Muscle layer of duodenum (tissue), 2 donors: ENCODE measurements around the gene HLCS.

ENCODE experiments used
- H3K27ac ChIP-seq: one replicate; pipeline ENCODE4 v1.7.0; 2013; ENCODE audit warnings: mild to moderate bottlenecking, low read length
- H3K27me3 ChIP-seq: one replicate; pipeline ENCODE4 v1.7.0; 2013; ENCODE audit warnings: low read depth, mild to moderate bottlenecking, control low read depth, low read length
- H3K36me3 ChIP-seq, 2 donors: one replicate each; pipeline ENCODE4 v1.7.0; 2013; ENCODE audit warnings: low read length in 2 of 2, control low read depth in 1 of 2, mild to moderate bottlenecking in 1 of 2; ENCODE audit not compliant: insufficient read depth in 2 of 2, control insufficient read depth in 1 of 2
- H3K4me1 ChIP-seq, 2 donors: one replicate each; pipeline ENCODE4 v1.7.0; 2013; ENCODE audit warnings: low read length in 2 of 2, mild to moderate bottlenecking in 2 of 2, control low read depth in 1 of 2, moderate library complexity in 1 of 2; ENCODE audit not compliant: insufficient read depth in 2 of 2, control insufficient read depth in 1 of 2
- H3K4me3 ChIP-seq, 2 donors: one replicate each; pipeline ENCODE4 v1.7.0; 2013; ENCODE audit warnings: low read length in 2 of 2, low read depth in 1 of 2, mild to moderate bottlenecking in 1 of 2
- H3K9me3 ChIP-seq, 2 donors: one replicate each; pipeline ENCODE4 v1.7.0; 2013; ENCODE audit warnings: low read length in 2 of 2, control low read depth in 1 of 2, mild to moderate bottlenecking in 1 of 2; ENCODE audit not compliant: control insufficient read depth in 1 of 2
- donor health status: healthy.

HLCS gene

GRCh38 chr21:36810443-36810842, 156.0 kb downstream of the HLCS start:
- Histone ChIP-seq H3K27me3 (no peaks in the 10 kb centered on the region), H3K36me3 (no peaks in the 10 kb centered on the region), H3K4me1 (no peaks in the 10 kb centered on the region), H3K4me3 (no peak overlapping the region), H3K9me3 (no peaks in the 10 kb centered on the region), H3K27ac (no peak overlapping the region)

- Histone ChIP-seq H3K27me3 (no peaks in the 10 kb centered on the region), H3K4me1 (no peaks in the 10 kb centered on the region), H3K4me3 (no peak overlapping the region), H3K9me3 (no peaks in the 10 kb centered on the region), H3K27ac (no peak overlapping the region), H3K36me3 (no peaks in the 10 kb centered on the region)
Observed at GRCh38 chr21:36807422-36807928, 159.0 kb downstream of the HLCS start.

GRCh38 chr21:36806103-36806502, 160.4 kb downstream of the HLCS start:
- H3K27me3 ChIP-seq, result no peaks in the 10 kb centered on the region
- H3K36me3 ChIP-seq, result no peaks in the 10 kb centered on the region
- no peaks in the 10 kb centered on the region for H3K4me1 ChIP-seq
- H3K27ac ChIP-seq, result no peak overlapping the region
- H3K9me3 ChIP-seq, result no peaks in the 10 kb centered on the region
- no peak overlapping the region for H3K4me3 ChIP-seq

- Histone ChIP-seq H3K27me3 (no peaks in the 10 kb centered on the region), H3K9me3 (no peaks in the 10 kb centered on the region), H3K36me3 (no peaks in the 10 kb centered on the region), H3K4me3 (no peak overlapping the region), H3K27ac (no peak overlapping the region), H3K4me1 (no peaks in the 10 kb centered on the region)
Observed at GRCh38 chr21:36804874-36805611, 161.4 kb downstream of the HLCS start.

- H3K9me3 ChIP-seq, result no peaks in the 10 kb centered on the region
- H3K4me1 ChIP-seq, result no peaks in the 10 kb centered on the region
- no peak overlapping the region for H3K27ac ChIP-seq
- H3K4me3 ChIP-seq, result no peak overlapping the region
- no peaks in the 10 kb centered on the region for H3K27me3 ChIP-seq
- H3K36me3 ChIP-seq, result no peaks in the 10 kb centered on the region
Observed at GRCh38 chr21:36803816-36804439, 162.5 kb downstream of the HLCS start.

- H3K27me3 ChIP-seq, result no peaks in the 10 kb centered on the region
- no peaks in the 10 kb centered on the region for H3K4me1 ChIP-seq
- peaks cover 0 to 4% of the 10 kb centered on the region in 2 donors for H3K9me3 ChIP-seq
- no peak overlapping the region for H3K4me3 ChIP-seq
- H3K27ac ChIP-seq, result no peak overlapping the region
- H3K36me3 ChIP-seq, result no peaks in the 10 kb centered on the region
Observed at GRCh38 chr21:36803051-36803645, 163.3 kb downstream of the HLCS start.

GRCh38 chr21:36800734-36801133, 165.7 kb downstream of the HLCS start:
- Histone ChIP-seq H3K27me3 (no peaks in the 10 kb centered on the region), H3K9me3 (peaks cover 0 to 10% of the 10 kb centered on the region in 2 donors), H3K36me3 (no peaks in the 10 kb centered on the region), H3K4me3 (no peak overlapping the region), H3K4me1 (no peaks in the 10 kb centered on the region), H3K27ac (no peak overlapping the region)

GRCh38 chr21:36799869-36800268, 166.6 kb downstream of the HLCS start:
- Histone ChIP-seq H3K4me3 (no peak overlapping the region), H3K27ac (no peak overlapping the region), H3K9me3 (peaks cover 0 to 10% of the 10 kb centered on the region in 2 donors), H3K27me3 (no peaks in the 10 kb centered on the region), H3K4me1 (no peaks in the 10 kb centered on the region), H3K36me3 (no peaks in the 10 kb centered on the region)

- Histone ChIP-seq H3K27ac (no peak overlapping the region), H3K36me3 (no peaks in the 10 kb centered on the region), H3K4me3 (no peak overlapping the region), H3K9me3 (peaks cover 0 to 10% of the 10 kb centered on the region in 2 donors), H3K4me1 (no peaks in the 10 kb centered on the region), H3K27me3 (no peaks in the 10 kb centered on the region)
Observed at GRCh38 chr21:36798491-36798890, 168.0 kb downstream of the HLCS start.

GRCh38 chr21:36796070-36796469, 170.4 kb downstream of the HLCS start:
- peaks cover 0 to 10% of the 10 kb centered on the region in 2 donors for H3K9me3 ChIP-seq
- no peak overlapping the region for H3K27ac ChIP-seq
- H3K4me1 ChIP-seq, result no peaks in the 10 kb centered on the region
- no peaks in the 10 kb centered on the region for H3K36me3 ChIP-seq
- no peaks in the 10 kb centered on the region for H3K27me3 ChIP-seq
- no peak overlapping the region for H3K4me3 ChIP-seq

GRCh38 chr21:36792505-36792967, 173.9 kb downstream of the HLCS start:
- H3K36me3 ChIP-seq, result no peaks in the 10 kb centered on the region
- H3K4me1 ChIP-seq, result no peaks in the 10 kb centered on the region
- H3K9me3 ChIP-seq, result peaks cover 0 to 2% of the 10 kb centered on the region in 2 donors
- H3K27ac ChIP-seq, result no peak overlapping the region
- H3K4me3 ChIP-seq, result no peak overlapping the region
- H3K27me3 ChIP-seq, result no peaks in the 10 kb centered on the region
